ENCODE results near the gene SENP2. TPM values are rescaled to one million over a fixed set of nuclear protein-coding genes. Genes with fewer than 3 reads are reported as not detected.

Gene SENP2
- polyA plus RNA-seq, 1 donor (not counting 4 experiments of a cell fraction or from before 2014, with no cell fraction given): 12.6 TPM

- TF ChIP-seq EZH2 (IDR thresholded peaks at IDR 0.05; ENCODE audit: low read length) (no peak), CTCF (optimal IDR thresholded peaks at IDR 0.05 in 1 of 3, IDR thresholded peaks at IDR 0.05 in 1 of 3, conservative IDR thresholded peaks at IDR 0.05 in 1 of 3; ENCODE audit: extremely low read depth in 1 of 3, insufficient read depth in 2 of 3, low read length in 3 of 3) (no peak)
- Histone ChIP-seq H4K20me1 (ENCODE audit: control insufficient read depth, extremely low read depth, insufficient read depth, low read length) (no peaks in the 10 kb centered on the region), H3K9me1 (ENCODE audit: control insufficient read depth, extremely low read depth, insufficient read depth, low read length) (no peaks in the 10 kb centered on the region), H3K9me3 (ENCODE audit: control insufficient read depth, low read depth, low read length) (no peaks in the 10 kb centered on the region), H3K27me3 (ENCODE audit: control insufficient read depth, extremely low read depth, insufficient read depth, low read length) (no peaks in the 10 kb centered on the region), H3K79me2 (ENCODE audit: control insufficient read depth, insufficient read depth, low read length) (peaks cover 3% of the 10 kb centered on the region), H3K4me2 (ENCODE audit: control insufficient read depth, extremely low read depth, insufficient read depth, low read depth, low read length) (no peak overlapping the region), H3K4me1 (ENCODE audit: control insufficient read depth, extremely low read depth, insufficient read depth, low read length) (no peaks in the 10 kb centered on the region), H3K36me3 (ENCODE audit: control insufficient read depth in 2 of 2, extremely low read depth in 1 of 2, insufficient read depth in 2 of 2, low read length in 2 of 2) (peaks cover 6 to 7% of the 10 kb centered on the region in 2 experiments), H3K27ac (ENCODE audit: control insufficient read depth, insufficient read depth, low read length) (no peak overlapping the region), H2AFZ (ENCODE audit: control insufficient read depth, low read length) (no peak overlapping the region), H3K9ac (ENCODE audit: control insufficient read depth, extremely low read depth, insufficient read depth, low read length) (no peak overlapping the region), H3K4me3 (ENCODE audit: control insufficient read depth in 2 of 3, extremely low read depth in 1 of 3, insufficient read depth in 2 of 3, low read depth in 1 of 3, low read length in 3 of 3) (no peak overlapping the region)
- dilution Hi-C loops (cut with MboI; ENCODE audit: extremely low pct_ligation_motif_present, low sequenced_read_pairs): no loop called here
- DNase-seq (ENCODE audit: low read depth, low spot score) (no peak), FAIRE-seq (no peak)
Measured at GRCh38 chr3:185594073-185594472, 8.0 kb downstream of the SENP2 start.

GRCh38 chr3:185595526-185595925, 9.4 kb downstream of the SENP2 start:
- no peak for TF ChIP-seq CTCF (optimal IDR thresholded peaks at IDR 0.05 in 1 of 3, IDR thresholded peaks at IDR 0.05 in 1 of 3, conservative IDR thresholded peaks at IDR 0.05 in 1 of 3; ENCODE audit: extremely low read depth in 1 of 3, insufficient read depth in 2 of 3, low read length in 3 of 3)
- TF ChIP-seq EZH2 (IDR thresholded peaks at IDR 0.05; ENCODE audit: low read length): no peak
- Histone ChIP-seq H3K27ac (ENCODE audit: control insufficient read depth, insufficient read depth, low read length) (no peak overlapping the region), H3K4me1 (ENCODE audit: control insufficient read depth, extremely low read depth, insufficient read depth, low read length) (no peaks in the 10 kb centered on the region), H3K36me3 (ENCODE audit: control insufficient read depth in 2 of 2, extremely low read depth in 1 of 2, insufficient read depth in 2 of 2, low read length in 2 of 2) (peaks cover 6 to 15% of the 10 kb centered on the region in 2 experiments), H3K4me3 (ENCODE audit: control insufficient read depth in 2 of 3, extremely low read depth in 1 of 3, insufficient read depth in 2 of 3, low read depth in 1 of 3, low read length in 3 of 3) (no peak overlapping the region), H3K79me2 (ENCODE audit: control insufficient read depth, insufficient read depth, low read length) (no peaks in the 10 kb centered on the region), H3K9me3 (ENCODE audit: control insufficient read depth, low read depth, low read length) (no peaks in the 10 kb centered on the region), H4K20me1 (ENCODE audit: control insufficient read depth, extremely low read depth, insufficient read depth, low read length) (no peaks in the 10 kb centered on the region), H2AFZ (ENCODE audit: control insufficient read depth, low read length) (no peak overlapping the region), H3K4me2 (ENCODE audit: control insufficient read depth, extremely low read depth, insufficient read depth, low read depth, low read length) (no peak overlapping the region), H3K27me3 (ENCODE audit: control insufficient read depth, extremely low read depth, insufficient read depth, low read length) (no peaks in the 10 kb centered on the region), H3K9ac (ENCODE audit: control insufficient read depth, extremely low read depth, insufficient read depth, low read length) (no peak overlapping the region), H3K9me1 (ENCODE audit: control insufficient read depth, extremely low read depth, insufficient read depth, low read length) (no peaks in the 10 kb centered on the region)
- FAIRE-seq (no peak), DNase-seq (ENCODE audit: low read depth, low spot score) (no peak)
- dilution Hi-C loops (cut with MboI; ENCODE audit: extremely low pct_ligation_motif_present, low sequenced_read_pairs): no loop called here
